Endodermal cell (in vitro differentiated cells): ENCODE results near the gene GRB14. TPM values are rescaled to one million over a fixed set of nuclear protein-coding genes. Genes with fewer than 3 reads are reported as not detected.

Source experiments
- DNase-seq: peaks from one replicate; pipeline ENCODE4 v3.0.0-alpha.2; 2017
- H3K27ac ChIP-seq: 2 replicates; pipeline ENCODE4 v1.5.1; 2013; ENCODE audit warnings: mild to moderate bottlenecking, low read depth, low read length, moderate library complexity
- H3K27me3 ChIP-seq: 2 replicates; pipeline ENCODE4 v1.6.1; 2013; ENCODE audit warnings: mild to moderate bottlenecking, low read length, moderate library complexity; ENCODE audit not compliant: insufficient read depth, control insufficient read depth, poor library complexity, severe bottlenecking
- H3K36me3 ChIP-seq: 2 replicates; pipeline ENCODE4 v1.7.0; 2013; ENCODE audit warnings: mild to moderate bottlenecking, low read length, moderate library complexity; ENCODE audit not compliant: control insufficient read depth, insufficient read depth
- H3K4me1 ChIP-seq: one replicate; pipeline ENCODE4 v1.7.0; 2013; ENCODE audit warnings: low read length; ENCODE audit not compliant: control insufficient read depth, insufficient read depth
- H3K4me3 ChIP-seq: 2 replicates; pipeline ENCODE4 v1.5.1; 2013; ENCODE audit warnings: mild to moderate bottlenecking, low read length, moderate library complexity
- H3K9ac ChIP-seq: 2 replicates; pipeline ENCODE4 v1.6.1; 2013; ENCODE audit warnings: mild to moderate bottlenecking, low read length, moderate library complexity; ENCODE audit not compliant: poor library complexity, severe bottlenecking; ENCODE audit errors: extremely low read depth
- H3K9me3 ChIP-seq: 2 replicates; pipeline ENCODE4 v1.6.1; 2013; ENCODE audit warnings: mild to moderate bottlenecking, low read length, moderate library complexity; ENCODE audit not compliant: control insufficient read depth
- H3K27ac Mint-ChIP-seq: 2 replicates; pipeline ENCODE4 v1.8.0; 2020; ENCODE audit warnings: mixed read lengths
- H3K27me3 Mint-ChIP-seq: 2 replicates; pipeline ENCODE4 v1.8.0; 2021; ENCODE audit warnings: mild to moderate bottlenecking, mixed read lengths; ENCODE audit not compliant: insufficient read depth
- H3K36me3 Mint-ChIP-seq: 2 replicates; pipeline ENCODE4 v1.8.0; 2020; ENCODE audit warnings: low read depth, mixed read lengths
- H3K4me1 Mint-ChIP-seq: 2 replicates; pipeline ENCODE4 v1.8.0; 2020; ENCODE audit warnings: mixed read lengths
- H3K4me3 Mint-ChIP-seq: 2 replicates; pipeline ENCODE4 v1.8.0; 2020; ENCODE audit warnings: mild to moderate bottlenecking, moderate library complexity, mixed read lengths
- H3K9me3 Mint-ChIP-seq: 2 replicates; pipeline ENCODE4 v1.8.0; 2020; ENCODE audit warnings: mild to moderate bottlenecking, mixed read lengths
- CTCF ChIP-seq: fragments of 200-600 bp; sonication (generic); conservative IDR thresholded peaks from 2 replicates; pipeline ENCODE4 v1.5.0; 2021; ENCODE audit warnings: antibody characterized with exemption, mild to moderate bottlenecking
- WGBS, 2 experiments: methylation state at CpG; one replicate each; pipeline versions ENCODE4 v1.1.5 to v1.1.7; 2013; ENCODE audit warnings: missing lambda C conversion rate in 2 of 2, mixed read lengths in 1 of 2; ENCODE audit not compliant: insufficient coverage in 1 of 2, insufficient read length in 1 of 2; 5-methylcytosine and 5-hydroxymethylcytosine counted together
- total RNA-seq, 2 donors: library from RNA; stranded (reverse); fragmentation: NEBNext Ultra II Directional in 1 of 2; extraction: Animal tissue kit (Norgen Biotek cat#: 25700) in 1 of 2; gene quantifications; 2 replicates in 1 of 2; 3 replicates in 1 of 2; pipeline ENCODE4 v1.2.1, GENCODE V29; 2021

The GRB14 gene
- total RNA-seq, 2 donors from 2014 or later = 16.5 to 21.4 TPM

GRCh38 chr2:164613321-164613982 lies 7.8 kb downstream of the GRB14 start:
- no peaks in the 10 kb centered on the region for H3K9me3 ChIP-seq
- TF ChIP-seq CTCF = no peak
- no peak overlapping the region for H3K4me3 Mint-ChIP-seq
- no peak for DNase-seq
- no peaks in the 10 kb centered on the region for H3K27me3 ChIP-seq
- no peak overlapping the region for H3K4me3 ChIP-seq
- no peaks in the 10 kb centered on the region for H3K4me1 ChIP-seq
- H3K4me1 Mint-ChIP-seq = no peaks in the 10 kb centered on the region
- no peak overlapping the region for H3K9ac ChIP-seq
- no peaks in the 10 kb centered on the region for H3K27me3 Mint-ChIP-seq
- no peaks in the 10 kb centered on the region for H3K36me3 ChIP-seq
- peaks cover 4% of the 10 kb centered on the region for H3K36me3 Mint-ChIP-seq
- H3K9me3 Mint-ChIP-seq = no peaks in the 10 kb centered on the region
- H3K27ac ChIP-seq = no peak overlapping the region
- WGBS, 2 experiments = 93% methylated on average over 1 of the region's 1 CpG; no CpG with 5 or more reads in 1 of the 2 experiments
- H3K27ac Mint-ChIP-seq = no peak overlapping the region

- Histone ChIP-seq H3K36me3 (no peaks in the 10 kb centered on the region), H3K4me1 (no peaks in the 10 kb centered on the region), H3K4me3 (no peak overlapping the region), H3K27ac (no peak overlapping the region), H3K27me3 (no peaks in the 10 kb centered on the region), H3K9ac (no peak overlapping the region), H3K9me3 (no peaks in the 10 kb centered on the region)
- H3K36me3 Mint-ChIP-seq = no peaks in the 10 kb centered on the region
- no peak overlapping the region for H3K4me3 Mint-ChIP-seq
- H3K27me3 Mint-ChIP-seq = no peaks in the 10 kb centered on the region
- H3K9me3 Mint-ChIP-seq = no peaks in the 10 kb centered on the region
- 83 to 91% methylated on average over 1 of the region's 1 CpG for WGBS, 2 experiments
- no peak overlapping the region for H3K27ac Mint-ChIP-seq
- H3K4me1 Mint-ChIP-seq = no peaks in the 10 kb centered on the region
- DNase-seq = no peak
- no peak for TF ChIP-seq CTCF
Measured at GRCh38 chr2:164609790-164610189, 11.5 kb downstream of the GRB14 start.

GRCh38 chr2:164606557-164606956 lies 14.7 kb downstream of the GRB14 start:
- no peaks in the 10 kb centered on the region for H3K9me3 Mint-ChIP-seq
- WGBS, 2 experiments = 94 to 100% methylated on average over 2 of the region's 2 CpGs

More at GRCh38 chr2:164606557-164606956, 14.7 kb downstream of the GRB14 start:
- Histone ChIP-seq H3K4me3 (no peak overlapping the region), H3K36me3 (no peaks in the 10 kb centered on the region), H3K27ac (peak overlapping the region; percentile 51), H3K9me3 (no peaks in the 10 kb centered on the region), H3K9ac (no peak overlapping the region), H3K27me3 (no peaks in the 10 kb centered on the region), H3K4me1 (no peaks in the 10 kb centered on the region)
- H3K4me1 Mint-ChIP-seq = no peaks in the 10 kb centered on the region
- no peaks in the 10 kb centered on the region for H3K36me3 Mint-ChIP-seq
- no peaks in the 10 kb centered on the region for H3K27me3 Mint-ChIP-seq
- DNase-seq = no peak
- no peak for TF ChIP-seq CTCF
- H3K27ac Mint-ChIP-seq = no peak overlapping the region
- no peak overlapping the region for H3K4me3 Mint-ChIP-seq
